Omental fat pad (tissue), 4 donors: ENCODE results near the gene ANKS3. TPM values are rescaled to one million over a fixed set of nuclear protein-coding genes. Genes with fewer than 3 reads are reported as not detected.
"Not testable (repeated sequence)": the region's sequence is repeated elsewhere in the genome, so short reads cannot be mapped to it uniquely, and the experiment has no call there.

ENCODE experiments used
- ATAC-seq: fragments of 150-250 bp; one replicate; pipeline ENCODE4 v1.9.1; 2016; ENCODE audit warnings: mild to moderate bottlenecking, moderate library complexity; ENCODE audit not compliant: low FRiP score
- DNase-seq: peaks from one replicate; pipeline ENCODE4 v3.0.0-alpha.2; 2019; ENCODE audit warnings: low spot score
- total RNA-seq, 4 donors: library from RNA; depleted of rRNA; stranded (reverse); fragments of >200 nt; gene quantifications; one replicate each; pipeline ENCODE4 v1.1.0, GENCODE V29; 2016
- TF ChIP-seq, protein P1 (sequence below), 3 donors: fragments of 450-650 bp; IDR thresholded peaks; one replicate each; pipeline ENCODE4 v1.5.1; 2016 to 2017; ENCODE audit warnings: antibody characterized with exemption in 3 of 3, mild to moderate bottlenecking in 3 of 3, moderate library complexity in 2 of 3

ANKS3 gene
- total RNA-seq, 4 donors from 2014 or later: 12.6 to 24.1 (median 17.2) TPM

DNA sequence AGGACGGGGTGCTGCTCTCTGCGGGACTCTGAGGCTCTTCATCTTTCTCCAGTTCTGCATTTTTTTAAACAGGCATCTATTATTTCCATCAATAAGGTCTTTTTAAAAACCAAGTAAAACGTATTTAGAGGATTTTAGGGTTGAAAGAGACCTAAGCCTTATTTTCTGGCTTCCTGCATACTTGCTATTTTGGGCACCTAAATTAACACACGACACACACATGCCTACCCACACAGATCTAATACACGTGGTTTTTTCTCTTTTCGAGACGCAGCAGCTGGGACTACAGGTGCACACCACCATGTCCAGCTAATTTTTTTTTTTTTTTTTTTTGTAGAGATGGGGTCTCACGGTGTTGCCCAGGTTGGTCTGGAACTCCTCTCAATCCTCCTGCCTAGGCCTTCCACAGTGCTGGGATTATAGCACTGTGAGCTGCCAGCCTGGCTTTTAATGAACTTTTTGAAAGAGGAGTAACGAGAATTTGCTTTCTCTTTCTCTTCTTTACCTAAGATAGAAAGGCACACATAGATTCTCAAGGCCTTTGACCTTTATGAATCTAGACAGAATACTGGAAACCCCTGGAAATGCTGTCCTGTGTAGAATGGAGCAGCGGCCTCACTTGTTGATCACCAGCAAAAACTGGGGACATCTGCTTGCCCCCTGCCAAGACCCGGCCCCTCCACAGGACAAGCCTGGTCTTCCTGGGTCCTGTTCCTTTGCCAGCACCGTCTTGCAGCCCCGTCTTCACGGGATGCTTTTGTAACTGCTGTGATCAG lies 14.0 kb upstream of the ANKS3 start:
- TF ChIP-seq, protein P1, sequence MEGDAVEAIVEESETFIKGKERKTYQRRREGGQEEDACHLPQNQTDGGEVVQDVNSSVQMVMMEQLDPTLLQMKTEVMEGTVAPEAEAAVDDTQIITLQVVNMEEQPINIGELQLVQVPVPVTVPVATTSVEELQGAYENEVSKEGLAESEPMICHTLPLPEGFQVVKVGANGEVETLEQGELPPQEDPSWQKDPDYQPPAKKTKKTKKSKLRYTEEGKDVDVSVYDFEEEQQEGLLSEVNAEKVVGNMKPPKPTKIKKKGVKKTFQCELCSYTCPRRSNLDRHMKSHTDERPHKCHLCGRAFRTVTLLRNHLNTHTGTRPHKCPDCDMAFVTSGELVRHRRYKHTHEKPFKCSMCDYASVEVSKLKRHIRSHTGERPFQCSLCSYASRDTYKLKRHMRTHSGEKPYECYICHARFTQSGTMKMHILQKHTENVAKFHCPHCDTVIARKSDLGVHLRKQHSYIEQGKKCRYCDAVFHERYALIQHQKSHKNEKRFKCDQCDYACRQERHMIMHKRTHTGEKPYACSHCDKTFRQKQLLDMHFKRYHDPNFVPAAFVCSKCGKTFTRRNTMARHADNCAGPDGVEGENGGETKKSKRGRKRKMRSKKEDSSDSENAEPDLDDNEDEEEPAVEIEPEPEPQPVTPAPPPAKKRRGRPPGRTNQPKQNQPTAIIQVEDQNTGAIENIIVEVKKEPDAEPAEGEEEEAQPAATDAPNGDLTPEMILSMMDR (IDR thresholded peaks at IDR 0.05): no peak
- DNase-seq (no peak), ATAC-seq (no peak)

DNA sequence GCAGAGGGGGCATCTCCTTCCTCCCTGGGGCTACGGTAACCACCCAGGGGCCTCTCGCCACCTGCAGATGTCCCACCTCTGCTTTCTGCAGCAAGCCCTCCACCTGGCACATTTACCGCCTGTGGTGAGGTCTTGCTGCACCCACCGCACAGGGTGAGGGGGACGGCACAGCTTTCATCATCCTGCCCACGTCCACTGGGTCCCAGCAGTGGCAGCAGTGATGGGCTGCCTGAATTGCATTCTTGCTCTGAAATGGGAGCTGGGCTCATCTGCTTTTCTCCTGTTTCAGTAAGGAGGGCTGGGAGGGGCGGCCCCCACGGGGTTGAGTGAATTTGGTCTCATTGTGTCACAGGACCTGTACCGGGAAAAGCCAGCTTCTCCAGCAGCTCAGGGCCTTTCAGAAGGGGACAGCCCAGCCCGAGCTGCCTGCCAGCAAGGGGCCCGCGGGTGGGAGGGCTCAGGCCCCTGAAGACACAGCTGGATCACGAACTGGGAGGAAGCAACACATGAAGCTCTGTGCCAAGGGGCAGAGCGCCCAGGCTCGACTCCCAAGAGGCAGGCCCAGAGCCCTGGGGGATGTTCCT lies 13.0 kb upstream of the ANKS3 start:
- TF ChIP-seq, protein P1 (IDR thresholded peaks at IDR 0.05): no peak
- DNase-seq (no peak), ATAC-seq (no peak)

DNA sequence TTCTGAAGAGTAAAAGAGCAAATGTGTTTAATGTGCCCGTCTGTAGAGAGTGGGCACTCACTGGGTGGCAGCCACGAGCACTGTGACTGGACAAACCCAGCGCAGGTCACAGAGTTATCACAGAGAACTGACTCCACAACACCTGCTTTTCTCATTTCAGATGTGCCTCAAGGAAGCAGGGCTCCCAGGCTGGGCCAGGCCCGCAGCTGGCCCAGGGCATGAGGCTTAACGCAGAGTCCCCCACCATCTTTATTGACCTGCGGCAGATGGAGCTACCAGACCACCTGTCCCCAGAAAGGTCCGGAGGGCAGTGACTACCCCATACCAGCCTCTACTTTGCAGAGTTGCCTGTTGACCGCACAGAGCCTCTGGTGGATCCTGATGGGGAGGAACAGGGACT lies 12.1 kb upstream of the ANKS3 start:
- DNase-seq (no peak), ATAC-seq (no peak)
- TF ChIP-seq, protein P1 (IDR thresholded peaks at IDR 0.05): no peak

DNA sequence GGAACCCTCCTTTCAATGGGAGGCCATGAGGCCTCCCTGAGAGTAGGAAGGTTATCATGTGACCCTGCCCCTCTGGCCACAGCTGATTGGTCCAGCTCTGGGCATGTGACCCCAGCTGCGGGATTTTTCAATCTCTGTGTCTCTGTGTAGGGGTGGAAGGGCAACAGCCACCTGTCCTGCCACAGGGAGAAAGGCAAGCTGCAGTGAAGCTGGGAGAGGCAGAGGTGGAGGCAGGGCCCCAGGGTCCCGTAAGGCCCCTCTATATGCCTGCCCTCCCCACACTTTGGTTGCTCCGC lies 11.2 kb upstream of the ANKS3 start:
- DNase-seq (no peak), ATAC-seq (no peak)
- TF ChIP-seq, protein P1 (IDR thresholded peaks at IDR 0.05): no peak

DNA sequence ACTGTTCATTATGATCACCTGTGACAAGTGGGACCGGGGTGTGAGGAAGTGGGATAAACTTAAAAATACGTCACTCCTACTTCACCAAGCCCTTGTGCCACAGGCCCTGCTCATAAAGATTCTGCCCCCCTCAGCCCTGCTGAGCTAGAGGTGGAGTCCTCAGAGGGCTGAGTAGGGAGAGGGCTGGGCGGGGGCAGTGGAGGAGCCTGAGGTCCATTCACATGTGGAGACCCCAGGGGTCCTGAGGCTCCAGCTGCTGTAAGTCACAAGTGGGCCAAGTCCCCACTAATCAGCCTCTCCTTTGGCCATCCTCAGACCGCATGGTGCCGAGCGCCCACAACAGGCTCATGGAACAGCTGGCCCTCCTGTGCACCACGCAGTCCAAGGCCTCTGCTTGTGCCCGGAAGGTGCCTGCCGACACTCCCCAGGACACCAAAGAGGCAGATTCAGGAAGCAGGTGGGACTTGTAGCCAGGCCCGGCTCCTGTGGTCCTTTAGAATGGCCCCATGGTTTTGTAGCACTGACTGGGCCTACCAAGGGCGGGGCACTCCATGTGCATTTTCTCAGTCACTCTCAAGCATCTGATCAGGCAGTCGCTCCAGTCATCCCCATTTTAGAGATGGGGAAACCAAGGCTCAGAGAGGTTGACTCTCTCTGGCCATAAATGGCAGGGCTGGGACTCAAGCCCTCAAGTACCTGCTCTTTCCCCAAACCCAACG lies 10.6 kb upstream of the ANKS3 start:
- DNase-seq: no peak
- TF ChIP-seq, protein P1 (IDR thresholded peaks at IDR 0.05): no peak
- no peak for ATAC-seq

DNA sequence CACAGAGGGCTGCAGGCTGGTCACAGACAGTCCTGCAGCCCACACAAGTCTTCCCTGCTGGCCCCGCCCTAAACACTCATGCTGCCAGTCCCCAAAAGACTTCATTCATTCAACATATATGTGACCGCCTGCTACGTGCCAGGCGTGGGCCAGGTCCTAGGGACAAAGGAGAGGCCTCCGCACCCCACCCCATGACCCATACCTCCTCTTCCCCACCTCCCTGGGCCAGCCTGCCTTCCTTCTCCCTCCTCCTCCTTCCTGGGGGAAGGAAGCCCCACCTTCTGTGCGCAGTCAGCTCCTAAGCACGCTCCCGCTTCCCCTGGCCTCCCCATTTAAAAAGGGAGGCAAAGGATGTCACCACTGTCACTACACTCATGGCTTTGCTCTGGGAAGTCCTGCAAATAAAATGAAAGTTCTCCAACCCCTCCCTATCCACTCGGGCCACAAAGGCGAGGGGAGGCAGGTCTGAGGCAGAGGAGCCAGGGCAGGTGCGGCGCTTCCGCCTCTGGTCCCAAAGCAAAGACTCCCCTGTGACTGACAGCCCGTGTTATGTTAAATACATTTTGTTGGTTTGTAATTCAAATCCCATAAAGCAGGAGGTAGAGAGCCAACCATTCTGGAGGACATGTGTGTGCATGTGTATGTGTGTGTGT lies 9.3 kb upstream of the ANKS3 start:
- TF ChIP-seq, protein P1 (IDR thresholded peaks at IDR 0.05): no peak
- DNase-seq: no peak
- ATAC-seq: no peak

DNA sequence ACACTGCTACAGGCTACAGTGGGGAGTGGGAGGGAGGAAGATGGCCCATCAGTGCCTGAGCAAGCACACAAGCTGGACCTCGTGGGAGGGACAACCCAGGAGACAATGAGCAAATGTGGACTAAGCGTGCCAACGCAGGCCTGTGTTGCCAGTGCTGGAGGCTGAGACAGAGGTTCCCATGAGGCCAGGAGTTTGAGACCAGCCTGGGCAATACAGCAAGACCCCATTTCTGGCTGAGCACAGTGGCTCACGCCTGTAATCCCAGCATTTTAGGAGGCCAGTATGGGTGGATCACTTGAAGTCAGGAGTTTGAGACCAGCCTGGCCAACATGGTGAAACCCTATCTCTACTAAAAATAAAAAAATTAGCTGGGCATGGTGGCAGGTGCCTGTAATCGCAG lies 4.3 kb upstream of the ANKS3 start:
- DNase-seq, ATAC-seq: not testable (repeated sequence)
